HEK293 (cell line): ENCODE results near the gene ZSWIM7.

Experiments used
- CTCF ChIP-seq: fragments of 450-650 bp; formaldehyde crosslinking; IDR thresholded peaks from 2 replicates; pipeline ENCODE4 v1.5.1; 2016; ENCODE audit warnings: missing biosample characterization, missing genetic modification characterization
- GLIS2 ChIP-seq: fragments of 450-650 bp; formaldehyde crosslinking; IDR thresholded peaks from 2 replicates; pipeline ENCODE4 v1.5.1; 2016; ENCODE audit warnings: missing biosample characterization, missing genetic modification characterization
- OSR2 ChIP-seq: fragments of 450-650 bp; formaldehyde crosslinking; IDR thresholded peaks from 2 replicates; pipeline ENCODE4 v1.5.1; 2016; ENCODE audit warnings: missing biosample characterization, missing genetic modification characterization
- PBX3 ChIP-seq: sonication (generic); formaldehyde crosslinking; IDR thresholded peaks from 2 replicates; pipeline ENCODE4 v1.8.1; 2022; ENCODE audit warnings: mild to moderate bottlenecking, moderate library complexity, missing genetic modification reagents
- REST ChIP-seq: fragments of 450-650 bp; formaldehyde crosslinking; IDR thresholded peaks from 2 replicates; pipeline ENCODE4 v1.5.1; 2016; ENCODE audit warnings: missing biosample characterization, missing genetic modification characterization
- SETDB1 ChIP-seq: IDR thresholded peaks from one replicate; pipeline ENCODE4 v1.6.1; 2017; ENCODE audit warnings: mild to moderate bottlenecking, low read length, moderate library complexity, mixed read lengths; ENCODE audit not compliant: insufficient read length
- ZNF133 ChIP-seq: fragments of 450-650 bp; formaldehyde crosslinking; IDR thresholded peaks from 2 replicates; pipeline ENCODE4 v1.5.1; 2016; ENCODE audit warnings: missing biosample characterization, missing genetic modification characterization
- ZNF138 ChIP-seq: fragments of 450-650 bp; formaldehyde crosslinking; IDR thresholded peaks from 2 replicates; pipeline ENCODE4 v1.5.1; 2016; ENCODE audit warnings: missing biosample characterization, missing genetic modification characterization, borderline replicate concordance
- ZNF148 ChIP-seq: fragments of 450-650 bp; formaldehyde crosslinking; IDR thresholded peaks from 2 replicates; pipeline ENCODE4 v1.5.0; 2017; ENCODE audit warnings: missing biosample characterization, missing genetic modification characterization, borderline replicate concordance
- ZNF280C ChIP-seq: fragments of 450-650 bp; formaldehyde crosslinking; IDR thresholded peaks from 2 replicates; pipeline ENCODE4 v1.5.1; 2016; ENCODE audit warnings: missing biosample characterization, missing genetic modification characterization
- ZNF837 ChIP-seq: fragments of 450-650 bp; formaldehyde crosslinking; IDR thresholded peaks from 2 replicates; pipeline ENCODE4 v1.5.1; 2016; ENCODE audit warnings: missing biosample characterization, missing genetic modification characterization

GRCh38 chr17:15966183-15966878 is 33.2 kb downstream of the ZSWIM7 start:
- TF ChIP-seq CTCF (tag by site-specific recombination) (no peak), ZNF133 (no peak), ZNF148 (tag by site-specific recombination) (no peak), ZNF138 (tag by site-specific recombination) (no peak), PBX3 (CRISPR knock-in tag) (no peak), SETDB1 (no peak), REST (tag by site-specific recombination) (no peak), GLIS2 (tag by site-specific recombination) (no peak), OSR2 (tag by site-specific recombination) (peak; percentile 69; the same call in 1 of the 2 replicates), ZNF280C (tag by site-specific recombination) (no peak), ZNF837 (tag by site-specific recombination) (no peak)
